GM12878 (cell line): ENCODE data around the gene LILRB2. TPM values are rescaled to one million over a fixed set of nuclear protein-coding genes. Genes with fewer than 3 reads are reported as not detected.
"Not testable (repeated sequence)": the region's sequence is repeated elsewhere in the genome, so short reads cannot be mapped to it uniquely, and the experiment has no call there.

ENCODE experiments used
- ATAC-seq: fragments of 200-7000 bp; cut with Tn5 transposase; 3 replicates; pipeline ENCODE4 v1.9.1; 2020; ENCODE audit warnings: mild to moderate bottlenecking, moderate library complexity
- BruUV-seq: library from RNA; stranded (reverse); fragments of 400-500 nt; replicated peaks from 2 replicates; lab custom pipeline; 2021; lab: Mats Ljungman, UMichigan
- CTCF ChIA-PET: fragments of 300-600 bp; sonication (Branson Sonifier 250); formaldehyde crosslinking; extraction: SDS; loops from one replicate; lab custom pipeline; 2021; ENCODE audit warnings: inconsistent platforms; lab: Yijun Ruan, JAX
- POLR2A ChIA-PET: fragments of 350-600 bp; formaldehyde crosslinking; extraction: SDS; loops from one replicate; lab custom pipeline; 2021; ENCODE audit warnings: inconsistent platforms; lab: Charles Lee
- RAD21 ChIA-PET: fragments of 300-600 bp; sonication (Branson Sonifier 250); formaldehyde crosslinking; loops from one replicate; lab custom pipeline; 2023; ENCODE audit warnings: antibody characterized with exemption; ENCODE audit not compliant: unreplicated experiment; lab: Charles Lee
- SMC1A ChIA-PET: fragments of 300-600 bp; sonication (Branson Sonifier 250); formaldehyde crosslinking; loops from one replicate; lab custom pipeline; 2023; ENCODE audit not compliant: unreplicated experiment, uncharacterized antibody; lab: Charles Lee
- DNase-seq: peaks from one replicate; pipeline ENCODE4 v3.0.0-alpha.2; 2011; ENCODE audit warnings: low read depth, low spot score
- FAIRE-seq: peaks from 3 replicates; lab custom pipeline; 2011; peaks lifted over from hg19 to GRCh38; lab: Jason Lieb, UNC
- H2AFZ ChIP-seq: 2 replicates; pipeline ENCODE4 v1.6.0; 2011; ENCODE audit warnings: low read depth, low read length, control low read depth; ENCODE audit not compliant: control insufficient read depth
- H3K27ac ChIP-seq: 2 replicates; pipeline ENCODE4 v1.5.1; 2011; ENCODE audit warnings: control low read depth; ENCODE audit not compliant: control insufficient read depth, insufficient read depth
- H3K27me3 ChIP-seq, 2 experiments: replicated peaks in 1 of 2; 2 replicates each; pipeline versions ENCODE4 v1.6.0 to v1.6.1; 2011; ENCODE audit warnings: low read length in 1 of 2; ENCODE audit not compliant: control insufficient read depth in 2 of 2, insufficient read depth in 2 of 2
- H3K36me3 ChIP-seq, 2 experiments: 2 replicates each; pipeline ENCODE4 v1.5.1; 2011; ENCODE audit warnings: low read length in 1 of 2; ENCODE audit not compliant: control insufficient read depth in 2 of 2, insufficient read depth in 2 of 2
- H3K4me1 ChIP-seq: 2 replicates; pipeline ENCODE4 v1.6.1; 2011; ENCODE audit warnings: mild to moderate bottlenecking, low read length, moderate library complexity, mixed read lengths; ENCODE audit not compliant: control insufficient read depth, insufficient read depth
- H3K4me2 ChIP-seq: 2 replicates; pipeline ENCODE4 v1.6.0; 2011; ENCODE audit warnings: control low read depth; ENCODE audit not compliant: control insufficient read depth, insufficient read depth
- H3K4me3 ChIP-seq: fragments of 200-600 bp; sonication (generic); 2 replicates; pipeline ENCODE4 v1.5.1; 2016
- H3K79me2 ChIP-seq: 2 replicates; pipeline ENCODE4 v1.6.0; 2011; ENCODE audit warnings: low read length; ENCODE audit not compliant: control insufficient read depth, insufficient read depth
- H3K9ac ChIP-seq: 2 replicates; pipeline ENCODE4 v1.8.0; 2011; ENCODE audit warnings: low read length, control low read depth, mixed read lengths; ENCODE audit not compliant: control insufficient read depth, insufficient read depth
- H3K9me3 ChIP-seq: replicated peaks from 3 replicates; pipeline ENCODE4 v1.5.1; 2011; ENCODE audit warnings: mild to moderate bottlenecking, low read length; ENCODE audit not compliant: control insufficient read depth, insufficient read depth
- H4K20me1 ChIP-seq: 2 replicates; pipeline ENCODE4 v1.6.0; 2011; ENCODE audit not compliant: control insufficient read depth, insufficient read depth
- SPI1 ChIP-seq: IDR thresholded peaks from 2 replicates; pipeline ENCODE4 v1.6.1; 2011; ENCODE audit warnings: low read depth, mild to moderate bottlenecking, low read length, moderate library complexity, borderline replicate concordance; ENCODE audit not compliant: insufficient read depth
- WGBS: methylation state at CpG from one replicate; pipeline ENCODE4 v1.1.6; 2016; ENCODE audit warnings: low lambda C conversion rate; ENCODE audit not compliant: insufficient replicate concordance, insufficient coverage; ENCODE audit errors: missing lambda C conversion rate; 5-methylcytosine and 5-hydroxymethylcytosine counted together
- in situ Hi-C: fragments of 300-500 bp; cut with MboI; formaldehyde crosslinking; loops from 9 replicates; pipeline ENCODE4 v1.14.3; 2018; ENCODE audit warnings: mixed read lengths
- intact Hi-C: fragments of 100-400 bp; cut with micrococcal nuclease; formaldehyde crosslinking; loops from one replicate; pipeline ENCODE4 v1.14.2; 2022; ENCODE audit not compliant: unreplicated experiment
- polyA plus RNA-seq, 11 experiments: library from polyadenylated mRNA; depleted of rRNA in 4 of 11; unstranded in 6 of 11; stranded (reverse) in 5 of 11; fragments of >200 nt; fragmentation: Nextera tagmentation in 4 of 11; fragmentation: Illumina TruSeq in 1 of 11; extraction: Ambion mirVana in 4 of 11; extraction: Trizol in 1 of 11; gene quantifications; 1 replicate in 1 of 11; 2 replicates in 10 of 11; pipeline versions ENCODE4 v1.2.1 to v1.2.3, GENCODE V29; 2011 to 2016; ENCODE audit warnings: inconsistent platforms in 2 of 11, missing spikeins in 2 of 11, low read depth in 1 of 11
- total RNA-seq, 4 experiments: library from RNA; depleted of rRNA in 3 of 4; stranded (reverse); fragments of >200 nt in 3 of 4; fragmentation: Illumina TruSeq in 1 of 4; extraction: Trizol in 1 of 4; gene quantifications; 2 replicates each; pipeline versions ENCODE4 v1.2.1 to v1.2.3, GENCODE V29; 2013 to 2021

The LILRB2 gene
- total and polyA plus RNA-seq, 10 of the 15 experiments (the other 5 are each of a cell fraction or from before 2014, with no cell fraction given): 0.08 to 0.18 (median 0.15) TPM; not detected in 4

DNA sequence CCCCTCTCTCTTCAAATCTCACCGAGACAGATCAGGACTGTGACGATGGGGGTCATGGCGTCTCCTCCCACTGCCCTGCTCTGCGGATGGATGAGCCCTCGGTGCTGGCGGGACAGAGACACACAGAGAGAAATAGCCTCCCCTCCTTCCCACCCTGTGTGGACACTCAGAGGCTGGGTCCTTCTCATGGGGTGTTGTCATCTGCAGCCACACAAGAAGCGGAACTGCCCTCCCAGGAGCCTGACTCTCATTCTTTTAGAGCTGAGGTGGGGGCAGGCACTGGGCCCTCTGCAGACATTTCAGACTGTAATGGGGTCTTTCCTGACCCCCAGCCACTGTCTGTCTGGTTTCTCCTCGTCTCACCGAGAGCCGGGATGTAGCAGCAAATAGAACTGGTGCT lies 469 bp downstream of the LILRB2 start:
- 0 out of 2 replicates have a peak, but pooled peaks have one; percentile 5 for TF ChIP-seq SPI1
- H3K4me2 ChIP-seq, BruUV-seq, ATAC-seq, H3K36me3 ChIP-seq, H3K4me1 ChIP-seq, H3K79me2 ChIP-seq, H3K27me3 ChIP-seq, H3K4me3 ChIP-seq, H3K9ac ChIP-seq, RAD21 ChIA-PET, H3K27ac ChIP-seq, H3K9me3 ChIP-seq, H2AFZ ChIP-seq, intact Hi-C loops, DNase-seq, H4K20me1 ChIP-seq, POLR2A ChIA-PET, FAIRE-seq: not testable (repeated sequence)
- in situ Hi-C loops: loop anchor here (5.0 kb wide), 1 partner anchor 352 kb away; the partner anchor contains the start of gene LILRB1
- WGBS: 19% methylated on average over 10 of the region's 10 CpGs
- ChIA-PET SMC1A (interaction anchor here (1.4 kb wide), 1 partner anchor 74 kb away, joined by 3 read pairs; no protein-coding TSS in a partner anchor), CTCF (interaction anchor here (1.7 kb wide), 1 partner anchor 15 kb away, joined by 5 read pairs; no protein-coding TSS in a partner anchor)

DNA sequence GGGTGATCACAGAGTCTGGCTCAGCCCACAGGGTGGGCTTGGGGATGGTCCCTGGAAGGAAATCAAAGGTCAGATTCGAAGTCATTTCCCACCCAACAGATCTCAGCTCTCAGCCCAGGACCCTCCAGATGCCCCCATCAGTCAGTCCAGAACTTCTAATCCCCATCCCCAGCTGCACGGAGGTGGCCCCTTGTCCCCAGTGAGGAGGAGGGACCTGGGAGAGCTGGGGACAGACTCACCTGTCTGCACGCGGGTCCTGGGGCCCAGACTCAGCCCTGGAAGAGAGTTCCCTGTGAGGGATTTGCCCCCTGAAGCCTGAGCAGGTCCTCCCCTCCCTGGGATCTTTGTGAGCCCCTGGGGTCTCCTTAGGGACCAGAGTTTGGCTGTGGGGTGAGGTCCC lies 885 bp downstream of the LILRB2 start:
- FAIRE-seq: not testable (repeated sequence)
- in situ Hi-C loops: loop anchor here (5.0 kb wide), 1 partner anchor 352 kb away; the partner anchor contains the start of gene LILRB1

More for the DNA sequence above, 885 bp downstream of the LILRB2 start:
- RAD21 ChIA-PET, BruUV-seq, H4K20me1 ChIP-seq, ATAC-seq, POLR2A ChIA-PET, H3K27me3 ChIP-seq, H3K9ac ChIP-seq, H3K4me3 ChIP-seq, intact Hi-C loops, H2AFZ ChIP-seq, H3K36me3 ChIP-seq, DNase-seq, H3K4me1 ChIP-seq, H3K27ac ChIP-seq, H3K9me3 ChIP-seq, H3K79me2 ChIP-seq, H3K4me2 ChIP-seq: not testable (repeated sequence)
- SMC1A ChIA-PET: interaction anchor here (1.4 kb wide), 1 partner anchor 75 kb away, joined by 3 read pairs; no protein-coding TSS in a partner anchor
- CTCF ChIA-PET: interaction anchor here (1.7 kb wide), 1 partner anchor 14 kb away, joined by 5 read pairs; no protein-coding TSS in a partner anchor
- 0% methylated on average over 4 of the region's 4 CpGs for WGBS
